ENCODE data around the gene CLDN11.

CLDN11 gene

DNA sequence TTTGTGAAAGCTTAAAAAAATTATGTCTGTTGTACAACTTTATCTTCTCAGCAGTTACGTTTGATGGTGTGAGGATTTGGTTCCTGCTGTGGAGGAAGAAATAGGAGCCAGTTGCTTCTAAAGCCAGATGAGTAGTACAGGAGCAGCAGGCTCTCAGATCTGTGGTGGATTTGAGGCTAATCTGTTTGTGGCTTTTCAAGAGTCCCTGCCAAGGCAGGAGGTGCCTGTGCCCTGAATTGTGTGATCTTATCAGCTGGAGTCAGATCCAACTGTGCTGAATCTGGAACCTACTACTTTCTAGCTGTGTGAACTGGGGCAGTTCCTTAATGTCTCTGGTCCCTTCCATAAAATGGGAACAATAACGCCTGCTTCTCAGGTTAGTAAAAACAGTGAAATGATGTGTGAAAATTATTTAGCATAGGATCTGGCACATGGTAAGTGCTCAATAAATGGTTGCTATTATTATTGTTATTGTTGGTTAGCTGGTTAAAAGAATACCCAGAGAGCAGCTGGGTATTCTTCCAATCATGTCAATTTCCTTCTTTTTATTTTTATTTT is 7.7 kb downstream of the CLDN11 start:
- DNase-seq (ENCODE audit: low read depth): no peak

DNA sequence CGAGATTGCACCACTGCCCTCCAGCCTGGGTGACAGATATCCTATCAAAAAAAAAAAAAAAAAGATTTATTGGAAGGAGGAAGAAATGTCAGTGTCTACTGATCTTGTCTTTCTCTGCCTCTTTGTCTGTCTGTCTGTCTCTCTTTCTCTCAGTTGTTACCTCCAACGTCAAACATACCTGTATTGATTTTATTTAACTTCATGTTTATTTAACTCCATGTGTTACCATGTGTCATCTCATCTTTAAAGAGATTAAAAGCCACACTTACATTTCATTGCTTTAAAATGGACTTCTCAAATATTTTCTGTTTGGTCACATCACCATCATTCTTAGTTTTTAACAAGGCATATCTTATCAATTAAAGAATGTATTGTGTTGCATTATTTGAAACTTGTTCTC is 9.4 kb downstream of the CLDN11 start:
- DNase-seq (ENCODE audit: low read depth): no peak

DNA sequence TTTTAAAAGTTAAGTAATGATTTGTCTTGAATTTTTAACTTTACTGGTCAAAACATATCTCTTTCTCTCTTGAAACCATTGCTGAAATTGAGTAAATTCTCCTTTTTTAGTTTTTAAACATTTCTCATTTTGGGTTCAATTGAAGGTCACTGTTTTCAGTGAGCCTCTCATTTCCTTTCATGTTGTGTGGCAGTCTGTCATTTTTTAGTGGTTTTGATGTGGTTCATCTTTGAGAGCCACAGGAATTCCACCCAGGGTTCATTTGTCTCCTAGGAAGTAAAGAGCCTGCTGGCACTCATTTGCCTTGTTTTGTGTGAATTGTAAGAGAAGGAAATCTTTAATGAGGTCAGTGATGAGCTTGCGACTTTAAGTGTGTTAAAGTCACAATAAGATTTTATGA is 10.4 kb downstream of the CLDN11 start:
- peak; percentile 67 for DNase-seq (ENCODE audit: low read depth)

DNA sequence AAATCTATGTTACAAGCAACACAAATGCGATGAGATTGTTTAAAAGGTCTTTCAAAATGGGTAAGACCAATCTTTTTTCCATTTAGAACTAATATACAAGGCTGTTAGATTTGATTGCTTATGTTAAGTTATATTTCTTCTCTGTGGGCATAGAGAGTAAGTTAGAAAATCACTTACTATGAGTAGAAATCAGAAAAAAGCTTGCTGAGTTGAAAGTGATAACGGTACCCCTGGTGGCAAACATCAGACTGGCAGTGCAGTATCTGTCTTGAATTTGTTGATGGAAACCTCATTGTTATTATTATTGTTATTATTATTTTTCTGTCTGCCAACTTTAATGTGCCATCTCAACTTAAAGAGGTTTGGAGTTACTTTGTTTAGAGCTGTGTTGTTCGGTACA is 12.4 kb downstream of the CLDN11 start:
- DNase-seq (ENCODE audit: low read depth): no peak

DNA sequence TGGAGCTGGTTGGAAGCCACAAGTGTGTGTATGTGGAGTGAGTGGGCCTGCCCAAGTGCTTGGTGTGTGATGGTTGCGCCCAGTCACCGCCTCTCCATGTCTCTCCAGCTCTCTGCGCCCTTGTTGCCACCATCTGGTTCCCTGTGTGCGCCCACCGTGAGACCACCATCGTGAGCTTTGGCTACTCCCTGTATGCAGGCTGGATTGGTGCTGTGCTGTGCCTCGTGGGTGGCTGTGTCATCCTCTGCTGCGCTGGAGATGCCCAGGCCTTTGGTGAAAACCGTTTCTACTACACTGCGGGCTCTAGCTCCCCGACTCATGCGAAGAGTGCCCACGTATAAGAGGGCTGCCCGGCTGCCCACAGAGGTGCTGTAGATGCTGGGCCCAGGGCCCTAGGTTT is 13.7 kb downstream of the CLDN11 start:
- no peak for DNase-seq (ENCODE audit: low read depth)

DNA sequence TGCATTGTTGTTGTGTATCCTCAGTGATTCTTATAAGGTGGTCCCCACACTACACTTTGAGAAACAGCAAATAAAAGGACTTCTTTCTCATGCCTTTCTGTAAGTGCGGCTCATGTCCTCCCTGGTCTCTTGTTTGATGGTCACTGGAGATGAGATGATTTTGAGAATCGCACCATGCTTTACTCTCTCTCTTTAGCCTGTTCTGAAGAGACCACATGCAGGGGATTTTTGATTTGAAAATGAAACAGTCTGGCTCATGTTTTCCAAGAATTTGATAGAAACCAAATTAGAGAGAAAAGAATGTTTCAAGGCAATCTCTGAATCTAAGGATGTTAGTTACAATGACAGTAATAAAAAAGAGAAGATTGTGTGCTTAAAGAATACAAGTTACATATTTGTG is 18.0 kb downstream of the CLDN11 start:
- DNase-seq (ENCODE audit: low read depth): no peak

DNA sequence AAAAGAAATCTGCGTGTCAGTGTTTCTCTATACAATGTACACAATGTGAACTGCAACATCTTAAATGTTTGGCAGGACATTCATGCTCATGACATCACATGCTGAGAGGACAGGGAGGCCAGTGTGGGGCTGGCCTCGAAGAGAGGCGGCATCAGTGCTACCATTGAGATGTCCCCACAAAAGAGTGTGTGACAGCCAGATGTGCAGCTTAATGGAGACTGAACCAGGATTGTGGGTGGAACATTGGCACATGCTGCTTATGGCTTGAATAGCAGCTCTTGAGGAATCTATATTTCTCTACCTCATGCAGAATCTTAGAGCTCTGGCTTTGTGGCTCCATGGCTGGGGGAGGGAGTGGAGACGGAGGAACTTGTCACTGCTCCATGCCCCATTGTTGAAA is 18.5 kb downstream of the CLDN11 start:
- DNase-seq (ENCODE audit: low read depth): no peak

DNA sequence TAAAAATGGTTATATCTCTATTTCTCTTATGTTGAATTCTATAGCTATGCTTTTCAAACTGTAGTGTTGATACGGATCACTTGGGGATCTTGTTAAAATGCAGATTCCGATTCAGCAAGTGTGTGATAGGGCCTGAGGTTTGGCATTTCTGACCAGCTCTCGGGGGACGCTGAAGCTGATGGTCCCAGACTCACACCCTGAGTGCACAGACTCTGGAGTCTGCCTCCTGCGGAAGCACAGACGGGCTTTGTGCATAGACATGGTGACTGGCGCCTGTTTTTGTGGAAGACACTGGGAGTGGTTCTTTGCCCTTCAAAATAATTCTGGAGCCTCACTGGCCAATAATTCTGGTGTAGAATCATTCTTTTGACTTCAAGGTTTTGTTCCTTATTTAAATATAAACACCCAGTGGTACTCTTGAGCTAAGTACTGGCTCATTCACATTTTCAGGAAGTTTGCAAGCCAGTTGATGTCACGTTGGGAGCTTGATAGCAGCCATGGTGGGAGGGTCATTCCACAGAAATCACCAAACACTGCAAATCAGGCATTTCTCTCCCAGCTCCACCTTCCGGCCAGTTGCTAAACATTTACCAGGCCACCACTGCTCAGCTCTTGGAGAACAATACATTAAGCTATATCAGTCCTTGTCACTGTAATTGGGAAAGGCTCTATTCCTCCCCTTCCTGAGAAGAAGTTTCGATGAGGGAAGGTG is 19.2 kb downstream of the CLDN11 start:
- DNase-seq (ENCODE audit: low read depth): peak; percentile 44

DNA sequence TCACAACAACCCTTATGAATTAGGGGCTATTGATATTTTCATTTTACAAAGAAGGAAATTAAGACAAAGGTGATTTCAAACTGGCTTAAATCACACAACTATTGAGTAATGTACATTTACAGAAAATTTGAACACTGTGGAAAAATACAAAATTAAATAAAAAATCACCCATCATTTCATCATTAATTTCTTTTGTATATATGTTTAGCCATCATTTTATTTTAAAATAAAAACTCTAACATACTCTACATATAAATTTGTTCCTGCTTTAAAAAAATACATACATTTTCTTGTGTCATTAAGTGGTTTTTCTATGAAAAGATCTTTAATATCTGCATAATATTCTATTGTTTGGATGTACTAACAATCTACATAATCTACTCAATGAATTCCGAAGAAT is 20.2 kb downstream of the CLDN11 start:
- no peak for DNase-seq (ENCODE audit: low read depth)

DNA sequence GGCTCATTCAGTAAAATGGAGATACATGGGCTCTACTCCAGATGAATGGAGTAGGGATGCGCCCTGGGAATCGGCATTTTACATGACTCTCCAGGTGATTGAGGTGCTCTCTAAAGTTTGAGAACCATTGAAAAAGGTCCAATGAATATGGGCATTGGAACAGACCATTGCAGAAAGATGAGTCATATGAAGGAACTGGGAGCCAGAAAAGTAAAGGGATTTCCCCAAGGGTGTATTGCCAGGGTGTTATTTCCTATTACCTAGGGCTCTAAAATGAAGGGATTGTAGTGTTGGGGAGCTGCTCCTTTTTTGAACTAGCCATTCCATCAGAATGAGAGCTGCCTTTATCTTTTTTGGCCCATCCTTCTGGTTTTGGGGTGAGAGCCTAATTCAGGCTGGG is 21.7 kb downstream of the CLDN11 start:
- DNase-seq (ENCODE audit: low read depth): peak; percentile 75

DNA sequence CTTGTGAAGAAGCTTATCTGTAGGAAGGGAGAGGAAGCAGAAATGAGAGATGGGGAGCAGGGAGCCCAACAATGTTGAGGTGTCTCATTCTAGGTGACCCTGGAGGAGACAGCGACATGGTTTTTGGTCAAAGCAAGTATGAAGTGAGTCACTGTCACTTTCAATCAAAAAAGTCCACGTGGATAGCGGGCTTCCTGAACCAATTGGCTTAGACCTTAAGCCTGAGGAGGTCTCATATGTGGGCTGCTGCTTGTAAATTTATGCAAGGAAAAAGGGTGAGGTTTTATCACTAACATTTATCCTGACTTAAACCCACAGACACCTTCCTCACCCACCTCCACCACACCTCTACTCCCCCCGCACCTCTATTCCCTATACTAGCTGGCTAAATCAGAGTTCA is 22.7 kb downstream of the CLDN11 start:
- DNase-seq (ENCODE audit: low read depth): no peak

DNA sequence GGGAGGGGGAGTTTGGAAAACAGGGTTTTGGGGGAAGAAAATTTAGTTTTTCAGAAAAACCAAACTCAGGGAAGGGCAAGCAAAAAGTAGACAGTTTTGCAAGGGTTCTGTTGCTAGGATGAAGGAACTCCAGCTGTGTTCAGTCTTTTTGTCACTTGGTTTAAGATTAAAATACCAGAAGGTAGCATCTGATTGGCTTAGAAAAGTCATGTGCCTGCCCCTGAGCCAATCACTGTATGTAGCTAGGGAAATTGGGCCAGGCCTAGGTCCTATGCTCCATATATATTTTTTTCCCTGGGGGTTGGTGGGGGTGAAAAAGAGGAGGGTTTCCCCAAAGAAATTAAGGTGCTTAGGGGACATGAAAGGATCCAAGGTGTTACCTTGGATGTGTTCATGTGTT is 24.3 kb downstream of the CLDN11 start:
- no peak for DNase-seq (ENCODE audit: low read depth)

DNA sequence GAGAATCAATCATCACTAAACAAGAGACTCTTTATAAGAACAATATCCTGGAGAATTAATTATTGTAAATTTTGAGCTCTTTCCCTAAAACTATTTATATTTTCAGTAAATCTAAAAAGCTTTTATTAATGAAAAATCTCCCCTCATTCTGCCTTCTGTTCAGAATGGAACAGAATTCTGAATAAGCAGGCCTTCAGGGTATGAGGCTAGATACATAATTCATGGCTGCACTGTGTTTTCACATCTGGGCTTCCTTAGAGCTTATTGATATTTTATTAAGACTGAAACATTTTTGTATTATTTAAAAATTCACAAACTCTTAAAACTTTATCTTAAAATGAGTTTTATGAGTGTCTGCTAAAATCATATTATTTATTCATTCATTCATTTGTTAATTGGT is 24.8 kb downstream of the CLDN11 start:
- no peak for DNase-seq (ENCODE audit: low read depth)

DNA sequence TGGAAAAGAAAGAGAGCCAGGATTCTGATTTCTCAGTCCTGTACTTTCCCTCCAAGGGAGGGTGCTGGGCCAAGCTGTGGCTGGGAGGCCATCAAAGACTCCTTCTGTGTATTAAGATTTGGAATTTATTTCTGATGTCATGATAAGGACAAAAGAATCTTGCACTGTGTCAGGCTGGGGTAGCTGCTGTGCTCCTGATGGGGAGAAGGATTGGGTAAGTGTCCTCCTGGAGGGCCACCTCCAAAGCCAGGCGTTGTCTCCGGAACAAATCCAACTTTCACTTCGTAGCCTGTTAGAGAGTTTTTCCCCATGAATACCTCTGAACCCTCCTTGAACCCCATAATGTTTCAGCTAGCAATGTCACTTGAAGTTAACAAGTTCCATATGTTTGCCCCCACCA is 29.9 kb downstream of the CLDN11 start:
- DNase-seq (ENCODE audit: low read depth): no peak

DNA sequence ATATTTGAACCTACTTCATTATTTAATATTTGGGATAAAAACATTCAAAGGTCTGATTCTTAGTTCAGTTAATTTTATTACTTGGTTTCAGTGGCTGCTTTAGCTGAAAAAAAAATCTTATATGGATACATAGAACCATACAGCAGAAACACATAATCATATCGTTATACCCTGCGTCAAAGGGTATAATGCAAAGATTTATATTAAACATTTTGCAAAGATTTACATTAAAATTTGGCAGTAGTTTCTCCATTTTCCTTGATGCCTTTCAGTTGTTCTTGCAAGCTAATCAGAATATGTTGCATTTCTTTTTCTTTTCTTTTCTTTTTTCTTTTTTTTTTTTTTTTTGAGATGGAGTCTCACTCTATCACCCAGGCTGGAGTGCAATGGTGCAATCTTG is 31.4 kb downstream of the CLDN11 start:
- DNase-seq (ENCODE audit: low read depth): no peak

DNA sequence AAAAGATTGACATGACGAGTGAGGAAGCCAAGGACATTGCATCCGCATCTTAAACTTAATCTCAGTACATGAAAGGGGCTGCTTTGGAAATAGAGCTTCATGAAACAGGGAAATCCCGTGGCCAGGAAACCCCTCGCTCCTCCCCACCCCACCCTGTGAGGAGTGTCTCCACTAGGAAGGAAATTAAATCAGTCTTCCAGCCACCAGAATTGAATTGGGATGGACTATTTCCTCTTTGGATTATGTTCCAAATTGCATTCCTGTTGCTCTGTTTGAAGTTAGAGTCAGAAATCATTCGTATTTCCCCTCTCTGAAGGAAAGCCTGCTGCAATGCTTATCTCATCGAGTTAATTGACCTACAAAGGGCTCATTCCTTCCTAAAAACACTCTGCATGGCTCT is 35.8 kb downstream of the CLDN11 start:
- DNase-seq (ENCODE audit: low read depth): no peak

DNA sequence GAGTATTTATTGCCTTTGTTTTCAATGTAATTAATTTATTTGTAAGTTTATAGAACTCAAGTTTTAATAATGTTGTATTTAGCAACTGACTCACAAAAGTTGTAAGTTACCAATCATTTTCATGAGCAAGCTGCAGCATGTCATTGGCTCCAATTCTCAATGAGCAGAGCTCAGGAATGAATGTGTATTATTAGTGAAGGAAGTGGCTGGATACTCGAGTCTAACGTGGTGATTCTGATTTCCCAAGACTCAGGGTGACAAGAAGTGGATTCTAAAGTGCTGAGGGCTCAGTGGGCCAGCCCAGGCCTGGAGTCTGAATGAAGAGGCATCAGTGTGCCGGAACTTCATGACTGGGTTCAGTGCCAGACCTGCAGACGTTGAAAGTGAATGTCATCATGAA is 39.6 kb downstream of the CLDN11 start:
- DNase-seq (ENCODE audit: low read depth): no peak

DNA sequence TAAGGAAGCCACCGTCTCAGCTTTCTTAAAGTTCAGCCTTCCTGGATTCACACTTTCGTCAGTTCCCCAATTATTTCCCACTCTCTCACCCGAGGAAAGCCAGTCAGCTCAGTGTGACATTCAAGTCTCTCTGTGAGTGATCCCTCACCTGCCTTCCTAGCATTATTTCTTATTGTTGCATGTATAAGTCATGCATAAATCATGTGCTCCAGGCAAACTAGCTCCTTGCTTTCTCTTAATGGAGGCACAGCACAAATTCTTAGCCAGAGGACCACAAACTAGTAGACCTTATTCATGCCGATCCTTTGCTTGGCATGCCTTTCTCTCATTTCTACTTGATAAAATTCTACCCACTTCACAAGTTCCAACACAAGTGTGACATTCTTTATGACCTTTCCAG is 44.3 kb downstream of the CLDN11 start:
- no peak for DNase-seq (ENCODE audit: low read depth)

DNA sequence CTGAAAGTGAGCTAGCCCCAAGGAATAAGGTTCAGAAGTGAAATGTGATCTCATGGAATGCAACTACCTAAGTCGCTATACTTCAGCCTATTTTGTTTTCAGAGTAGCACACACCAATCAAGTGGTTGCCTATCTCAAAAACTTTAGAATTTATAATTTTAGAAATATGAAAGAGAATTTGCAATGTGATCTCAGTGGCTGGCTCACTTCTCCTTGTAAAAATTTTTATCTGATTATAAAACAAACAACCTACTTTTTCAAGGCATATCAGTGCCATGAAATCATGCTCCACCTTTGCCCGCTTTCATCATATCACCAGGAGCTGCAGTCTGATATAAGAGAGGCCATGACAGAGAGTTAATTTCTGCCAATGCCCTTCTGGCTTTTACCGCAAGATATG is 47.3 kb downstream of the CLDN11 start:
- no peak for DNase-seq (ENCODE audit: low read depth)

DNA sequence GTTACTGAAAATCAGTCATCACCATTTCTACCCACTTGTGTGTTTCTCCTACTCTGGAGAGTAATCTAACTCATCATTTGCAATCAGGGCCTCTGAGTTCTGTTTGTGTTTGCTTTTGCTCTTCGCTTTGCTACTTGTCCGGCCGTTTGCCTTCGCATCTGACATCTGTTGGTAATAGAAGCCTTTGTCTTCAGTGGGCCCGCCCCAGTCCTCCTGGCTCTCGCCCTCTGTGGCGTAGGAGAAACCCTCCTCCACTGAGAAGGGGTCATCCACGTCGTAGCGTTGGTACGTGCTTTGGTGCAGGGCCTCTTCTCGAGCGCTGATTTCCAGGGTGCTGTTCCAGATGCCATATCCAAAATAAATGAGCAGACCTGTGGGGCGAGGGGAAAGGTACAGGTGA is 48.3 kb downstream of the CLDN11 start:
- DNase-seq (ENCODE audit: low read depth): no peak

DNA sequence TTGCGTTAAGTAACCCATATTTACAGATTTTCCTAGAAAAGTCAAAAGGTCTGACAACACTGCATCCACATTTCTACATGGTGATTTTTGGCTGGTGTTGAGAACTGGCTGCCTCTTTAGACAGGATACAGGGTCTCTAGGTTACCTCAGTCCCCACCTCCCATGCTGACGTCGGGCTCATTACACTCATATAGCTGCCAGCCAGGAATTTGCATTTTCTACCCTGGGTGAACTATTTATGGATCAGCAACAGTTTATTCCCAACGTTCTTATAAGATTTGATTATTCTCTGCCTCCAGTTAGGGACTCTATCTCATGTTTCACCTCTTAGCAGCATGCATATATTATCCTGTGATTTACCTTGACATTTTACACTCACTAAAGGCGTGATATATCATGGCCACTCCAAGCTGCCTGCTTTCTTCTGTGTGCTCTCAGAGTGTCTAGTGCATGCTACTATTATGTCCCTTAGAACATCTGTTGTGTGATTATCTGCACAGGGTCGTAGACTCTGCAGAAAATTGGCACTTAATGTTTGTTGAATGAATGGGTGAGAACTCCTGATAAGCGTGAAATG is 49.0 kb downstream of the CLDN11 start:
- no peak for DNase-seq (ENCODE audit: low read depth)

DNA sequence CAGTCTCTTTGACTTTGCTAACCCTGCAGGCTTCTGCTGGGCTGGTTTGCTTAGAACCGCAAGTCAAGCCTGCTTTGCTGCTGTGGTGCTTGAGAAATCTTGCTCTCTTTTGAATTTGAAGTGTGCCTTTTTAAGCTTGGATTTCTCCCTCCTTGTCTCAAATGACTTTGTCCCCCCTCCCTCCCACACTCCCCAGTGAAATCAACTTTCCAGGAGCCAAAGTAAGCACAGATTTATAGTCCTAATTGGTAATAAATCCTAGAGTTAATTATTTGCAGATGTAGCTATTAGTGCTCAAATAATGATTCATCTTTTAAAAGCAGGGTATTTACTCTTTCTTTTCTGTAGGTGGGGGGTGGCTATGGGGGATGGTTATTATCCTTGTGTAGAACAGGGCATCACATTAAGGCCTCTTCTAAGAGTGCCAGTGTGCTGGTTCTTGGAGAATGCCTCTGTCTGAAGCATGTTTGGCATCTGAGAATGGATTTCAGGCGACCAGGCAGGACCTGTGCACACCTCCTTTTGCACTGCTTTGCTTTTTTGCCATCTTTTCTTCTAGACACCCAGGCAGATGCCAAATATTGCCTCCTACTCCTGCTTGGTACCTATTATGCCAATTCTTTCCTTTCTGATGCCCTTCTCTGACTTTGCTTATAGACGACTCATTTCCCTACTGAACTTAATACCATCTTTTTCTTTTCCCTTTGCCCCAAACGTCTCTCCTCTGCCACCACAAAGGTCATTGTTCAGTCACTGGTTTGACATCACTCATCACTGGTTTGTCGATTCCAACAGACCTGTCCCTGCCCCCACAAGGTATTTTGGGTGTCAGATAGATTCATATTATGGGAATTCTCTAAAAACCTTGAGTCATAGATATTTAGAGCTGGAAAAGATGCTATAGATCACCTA is 50.7 kb downstream of the CLDN11 start:
- DNase-seq (ENCODE audit: low read depth): no peak
